Measurements from ENCODE around the gene ERCC2.
A peak's percentile ranks its signal among the peaks of the same experiment; 100 is the strongest.
"Not testable (repeated sequence)": the region's sequence is repeated elsewhere in the genome, so short reads cannot be mapped to it uniquely, and the experiment has no call there.

Gene ERCC2

DNA sequence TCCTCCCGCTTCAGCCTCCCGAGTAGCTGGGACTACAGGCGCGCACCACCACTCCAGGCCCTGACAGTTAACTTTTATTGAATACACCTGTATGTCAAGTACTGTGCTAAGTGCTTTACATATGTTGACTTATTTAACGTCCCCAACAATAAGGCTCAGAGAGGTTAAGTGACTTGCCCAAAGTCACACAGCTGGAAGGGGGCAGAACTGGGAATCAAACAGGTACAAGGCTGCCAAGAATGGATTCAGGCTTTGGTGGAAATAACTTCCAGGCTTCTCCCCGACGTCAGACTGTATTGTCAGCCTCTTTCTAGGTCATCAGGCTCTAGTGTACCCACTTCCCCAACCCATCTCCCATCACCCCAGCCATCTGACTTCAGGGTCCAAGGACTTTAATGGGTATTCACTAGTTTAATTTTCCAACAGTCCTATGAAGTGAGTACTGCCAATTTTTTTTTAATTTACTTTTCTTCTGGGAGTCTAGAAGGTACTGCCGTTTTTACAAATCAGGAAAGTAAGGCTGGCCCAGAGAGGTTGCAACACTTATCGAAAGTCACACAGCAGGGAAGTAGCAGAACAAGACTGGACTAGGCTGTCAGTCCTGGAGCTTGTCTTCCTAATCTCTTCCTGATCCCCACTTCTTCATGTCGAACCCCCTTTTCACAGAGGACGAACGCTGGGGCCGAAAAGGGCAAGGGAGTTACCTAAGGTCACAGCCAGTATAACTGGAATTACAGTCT, 42.8 kb downstream of the ERCC2 start:
- no peak for DNase-seq

DNA sequence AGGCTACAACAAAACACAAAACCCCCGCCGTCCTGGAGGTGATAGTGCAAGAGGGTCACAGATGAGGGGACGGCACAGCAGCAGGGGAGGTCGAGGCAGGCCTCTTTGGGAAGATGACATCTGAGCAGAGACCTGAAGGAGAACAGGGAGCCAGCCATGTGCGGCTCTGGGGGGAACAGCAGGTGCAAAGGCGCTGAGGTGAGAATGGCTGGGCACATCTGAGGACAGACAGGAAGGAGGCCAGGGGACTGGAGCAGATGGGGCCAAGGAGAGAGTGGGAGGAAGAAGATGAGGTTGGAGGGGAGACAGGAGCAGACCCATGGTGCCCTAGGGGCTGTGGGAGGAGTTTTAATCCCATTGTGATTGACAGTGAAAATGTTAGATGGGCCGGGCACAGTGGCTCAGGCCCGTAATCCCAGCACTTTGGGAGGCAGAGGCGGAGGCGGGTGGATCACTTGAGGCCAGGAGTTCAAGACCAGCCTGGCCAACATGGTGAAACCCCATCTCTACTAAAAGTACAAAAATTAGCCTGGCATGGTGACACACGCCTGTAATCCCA, 45.9 kb downstream of the ERCC2 start:
- DNase-seq = no peak

DNA sequence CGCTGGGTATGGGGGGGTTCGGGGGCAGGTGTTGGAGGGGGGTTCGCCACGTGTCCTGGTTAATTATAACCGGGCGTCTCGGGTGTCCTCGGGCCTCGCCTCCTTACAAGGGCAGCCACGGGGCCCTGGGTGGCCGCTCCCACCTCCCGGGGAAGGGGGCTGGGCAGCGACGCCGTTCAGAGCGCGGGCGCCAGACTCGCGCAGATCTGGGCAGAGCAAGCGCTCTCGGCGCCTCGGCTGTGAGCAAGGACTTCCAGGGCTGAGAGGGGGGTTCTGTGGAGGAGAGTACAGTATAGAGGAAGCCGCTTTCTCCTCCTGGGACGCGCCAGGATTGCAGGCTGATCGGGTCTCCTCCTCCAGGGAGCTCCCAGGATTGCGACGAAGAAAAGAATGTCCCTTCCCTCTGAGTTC, 46.7 kb downstream of the ERCC2 start:
- peak; percentile 61 for DNase-seq

DNA sequence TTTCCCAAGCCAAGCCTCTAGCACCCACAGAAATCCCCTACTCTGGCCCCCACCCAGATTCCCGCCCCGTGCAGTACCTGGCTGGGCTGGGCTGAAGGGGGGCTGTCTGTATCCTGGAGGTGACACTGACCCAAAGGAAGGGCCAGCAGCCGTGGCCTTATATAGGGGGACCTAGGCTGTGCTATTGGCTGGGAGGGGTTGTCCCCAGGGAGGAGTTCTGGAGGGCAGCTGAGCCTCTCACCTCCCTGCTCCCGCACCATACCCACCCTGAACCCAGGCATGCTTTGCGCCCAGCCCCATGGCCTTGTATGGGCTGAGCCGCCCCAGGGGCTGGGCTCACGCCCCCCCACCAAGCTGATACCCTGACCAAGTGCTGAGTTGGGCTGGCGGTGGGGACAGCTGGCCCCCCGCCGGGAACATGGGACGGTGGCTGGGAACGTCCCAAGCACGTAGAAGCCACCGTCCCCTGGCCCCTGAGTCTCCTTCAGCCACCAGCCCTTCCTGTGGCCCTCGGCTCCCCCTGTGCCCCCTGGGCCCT, 47.6 kb downstream of the ERCC2 start, which contains the start of gene CKM:
CKM (minus strand) TSS at position 132 of the 538 bp plus-strand sequence. CDS start 3,162 bp downstream, outside the sequence.
- peak; percentile 42 for DNase-seq

DNA sequence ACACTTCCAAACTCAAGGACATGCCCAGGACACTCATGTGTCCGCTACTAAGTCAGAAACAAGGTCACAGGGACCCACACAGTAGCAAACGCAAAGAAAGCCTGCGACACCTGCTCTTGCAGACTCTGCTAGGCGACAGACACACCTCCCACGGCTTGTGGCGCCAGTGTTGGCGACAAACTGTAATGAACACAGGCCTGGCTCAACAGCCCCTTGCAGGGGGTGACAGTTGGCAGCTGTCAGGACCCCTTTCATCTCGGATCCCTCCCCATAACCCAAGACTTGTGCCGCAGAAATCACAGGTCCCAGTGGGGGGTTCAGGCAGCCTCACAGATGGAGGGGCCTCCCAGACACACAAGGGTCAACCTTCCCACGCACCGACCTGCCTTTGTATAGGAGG, 48.1 kb downstream of the ERCC2 start:
- DNase-seq = no peak

DNA sequence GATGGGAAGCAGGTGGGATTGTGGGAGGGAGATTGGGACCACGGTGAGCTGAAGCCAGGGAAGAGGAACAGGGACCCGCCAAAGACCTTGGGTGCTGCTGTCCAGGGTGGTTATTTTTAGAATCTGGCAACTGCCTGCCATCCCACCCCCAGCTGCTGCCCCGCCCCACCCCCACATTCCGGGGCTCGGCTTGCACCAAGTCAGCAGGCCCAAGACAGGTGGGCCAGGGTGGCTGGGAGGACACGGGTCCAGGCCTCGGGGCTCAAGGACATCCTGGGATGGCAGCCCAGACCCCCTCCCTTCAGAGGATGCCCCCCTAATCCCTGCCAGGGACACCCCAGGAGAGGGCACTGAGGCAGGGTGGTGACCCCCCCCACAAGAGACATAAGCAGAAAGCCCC, 48.5 kb downstream of the ERCC2 start:
- DNase-seq = peak; percentile 44

DNA sequence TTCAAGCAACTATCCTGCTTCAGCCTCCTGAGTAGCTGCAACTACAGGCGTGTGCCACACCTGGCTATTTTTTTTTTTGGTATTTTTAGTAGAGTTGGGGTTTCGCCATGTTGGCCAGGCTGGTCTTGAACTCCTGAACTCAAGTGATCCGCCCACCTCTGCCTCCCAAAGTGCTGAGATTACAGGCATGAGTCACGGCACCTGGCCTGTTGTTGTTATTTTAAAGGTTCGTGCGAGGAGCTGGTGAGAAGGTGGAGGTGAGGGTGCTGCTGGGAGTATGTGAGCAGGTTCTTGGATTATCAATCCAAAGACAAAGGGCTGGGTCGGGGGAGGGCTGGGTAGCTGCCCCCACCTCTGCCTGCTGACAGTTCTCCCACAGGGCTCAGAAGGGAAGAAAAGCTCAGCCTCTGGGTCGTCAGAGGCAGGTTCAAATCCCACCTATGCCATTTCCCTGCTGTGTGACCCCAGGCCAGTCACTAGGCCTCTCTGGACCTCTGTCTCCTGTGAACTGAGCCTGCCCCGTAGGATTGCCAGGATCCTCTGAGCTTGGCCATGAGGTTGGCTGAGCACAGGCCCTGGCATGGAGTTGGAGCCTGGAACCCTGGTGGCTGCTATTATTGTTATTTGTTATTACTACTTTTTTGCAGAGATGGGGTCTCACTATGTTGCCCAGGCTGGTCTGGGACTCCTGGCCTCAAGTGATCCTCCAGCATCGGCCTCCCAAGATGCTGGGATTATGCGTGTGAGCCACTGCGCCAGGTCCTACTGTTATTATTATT, 49.2 kb downstream of the ERCC2 start:
- DNase-seq = no peak

DNA sequence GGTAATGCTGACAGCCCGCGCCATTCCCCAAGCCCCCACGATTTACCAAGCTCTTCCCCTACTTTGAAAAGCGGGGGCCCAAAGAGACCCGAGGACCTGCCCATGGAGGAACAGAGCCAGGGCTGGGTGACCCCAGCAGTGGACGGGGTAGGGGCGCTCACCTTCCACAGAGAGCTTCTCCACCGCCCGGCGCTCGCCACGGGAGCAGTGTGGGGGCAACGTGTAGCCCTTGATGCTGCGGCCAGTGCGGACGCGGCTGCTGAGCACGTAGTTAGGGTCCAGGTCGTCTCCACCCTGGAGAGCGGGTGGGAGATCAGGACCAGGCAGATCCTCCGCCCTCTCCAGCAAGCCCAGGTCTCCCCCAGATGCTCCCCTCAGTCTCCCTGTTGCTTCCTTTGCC, 55.1 kb downstream of the ERCC2 start:
- DNase-seq = no peak

DNA sequence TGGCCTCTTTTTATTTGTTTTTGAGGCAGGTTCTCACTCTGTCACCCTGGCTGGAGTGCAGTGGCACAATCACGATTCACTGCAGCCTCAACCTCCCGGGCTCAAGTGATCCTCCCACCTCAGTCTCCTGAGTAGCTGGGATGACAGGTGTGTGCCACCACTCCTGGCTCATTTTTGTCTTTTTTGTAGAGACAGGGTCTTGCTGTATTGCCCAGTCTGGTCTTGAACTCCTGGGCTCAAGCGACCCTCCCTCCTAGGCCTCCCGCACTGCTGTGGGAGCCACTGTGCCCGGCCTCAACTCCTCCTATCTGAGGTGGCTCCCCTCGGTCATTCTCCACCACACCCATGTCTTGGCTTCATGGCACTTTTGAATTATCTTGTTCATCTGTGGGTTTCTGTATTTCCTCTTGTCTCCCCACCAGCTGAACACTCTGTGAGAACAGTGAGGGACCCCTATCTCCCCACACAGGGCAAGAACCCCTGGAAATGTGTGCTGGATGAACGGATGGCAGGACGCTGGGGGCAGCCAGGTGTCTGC, 55.6 kb downstream of the ERCC2 start:
- no peak for DNase-seq

DNA sequence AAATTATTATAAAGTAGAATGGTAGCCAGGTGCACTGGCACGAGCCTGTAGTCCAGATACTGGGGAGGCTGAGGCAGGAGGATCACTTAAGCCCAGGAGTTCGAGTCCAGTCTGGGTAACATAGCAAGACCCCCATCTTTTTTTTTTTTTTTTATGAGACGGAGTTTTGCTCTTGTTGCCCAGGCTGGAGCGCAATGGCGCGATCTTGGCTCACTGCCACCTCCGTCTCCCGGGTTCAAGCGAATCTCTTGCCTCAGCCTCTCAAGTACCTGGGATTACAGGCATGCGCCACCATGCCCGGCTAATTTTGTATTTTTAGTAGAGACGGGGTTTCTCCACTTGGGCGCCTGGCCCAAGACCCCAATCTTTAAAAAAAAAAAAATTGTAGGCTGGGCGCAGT, 58.1 kb downstream of the ERCC2 start:
- not testable (repeated sequence) for DNase-seq

DNA sequence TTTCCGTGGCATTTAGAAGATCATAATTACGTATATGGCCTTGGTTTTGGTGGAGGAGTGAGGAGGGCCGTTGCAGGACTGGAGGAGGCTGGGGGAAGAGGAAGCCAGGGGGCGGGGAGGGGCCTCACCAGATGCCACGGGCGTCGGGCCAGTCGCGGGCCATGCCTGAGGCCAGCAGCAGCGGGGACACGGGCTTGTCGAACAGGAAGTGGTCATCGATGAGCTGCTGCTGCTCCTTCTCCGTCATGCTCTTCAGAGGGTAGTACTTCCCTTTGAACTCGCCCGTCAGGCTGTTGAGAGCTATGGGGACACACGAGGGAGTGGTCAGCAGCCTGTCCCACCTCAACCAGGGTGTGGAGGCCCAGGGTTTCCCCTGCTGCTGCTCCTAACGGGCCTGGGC, 58.8 kb downstream of the ERCC2 start:
- peak; percentile 78 for DNase-seq

DNA sequence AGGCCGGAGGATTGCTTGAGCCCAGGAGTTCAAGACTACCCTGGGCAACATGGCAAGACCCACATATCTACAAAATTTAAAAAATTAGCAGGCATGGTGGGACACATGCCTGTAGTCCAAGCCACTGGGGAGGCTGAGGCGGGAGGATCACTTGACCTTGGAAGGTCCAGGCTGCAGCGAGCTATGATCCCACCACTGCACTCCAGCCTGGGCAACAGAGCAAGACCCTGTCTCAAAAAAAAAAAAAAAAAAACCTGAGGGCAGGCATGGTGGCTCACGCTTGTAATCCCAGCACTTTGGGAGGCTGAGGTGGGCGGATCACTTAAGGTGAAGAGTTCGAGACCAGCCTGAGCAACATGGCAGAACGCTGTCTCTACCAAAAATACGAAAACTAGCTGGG, 61.1 kb downstream of the ERCC2 start:
- not testable (repeated sequence) for DNase-seq

DNA sequence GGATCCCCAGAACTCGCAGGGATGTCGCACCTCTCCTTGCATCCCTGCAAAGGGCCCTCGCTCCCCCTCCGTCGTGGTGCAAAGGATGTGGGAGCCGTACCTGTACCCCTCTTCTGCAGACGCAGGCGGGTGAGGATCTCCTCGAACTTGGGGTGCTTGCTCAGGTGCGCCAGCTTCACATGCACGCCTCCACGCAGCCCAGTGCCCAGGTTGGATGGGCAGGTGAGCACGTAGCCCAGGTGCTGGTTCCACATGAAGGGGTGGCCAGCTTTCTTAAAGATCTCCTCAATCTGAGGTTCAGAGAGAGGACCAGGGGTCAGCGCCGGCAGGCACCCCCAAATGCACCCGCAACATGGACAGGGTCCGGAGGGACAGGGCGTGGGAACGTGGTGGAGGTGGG, 63.0 kb downstream of the ERCC2 start:
- no peak for DNase-seq

DNA sequence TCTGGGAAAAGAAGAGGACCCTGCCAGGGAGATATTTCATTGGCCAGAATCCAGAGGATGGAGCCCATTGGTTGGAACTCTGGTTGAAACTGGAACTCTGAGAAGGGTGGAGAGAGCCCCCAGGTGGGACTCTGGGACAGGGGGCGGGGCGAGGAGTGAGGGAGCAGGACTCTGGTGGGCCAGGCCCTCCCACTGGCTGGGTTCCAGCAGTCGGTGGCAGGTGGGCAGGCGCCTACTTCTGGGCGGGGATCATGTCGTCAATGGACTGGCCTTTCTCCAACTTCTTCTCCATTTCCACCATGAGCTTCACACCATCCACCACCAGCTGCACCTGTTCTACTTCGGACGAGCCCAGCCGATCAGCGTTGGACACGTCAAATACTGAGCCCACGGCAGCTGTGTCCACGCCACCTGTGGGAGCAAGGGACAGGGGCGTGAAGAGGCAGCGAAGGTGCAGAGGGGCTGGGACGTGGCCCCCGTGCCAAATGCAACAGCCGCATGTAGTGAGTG, 63.8 kb downstream of the ERCC2 start:
- DNase-seq = peak; percentile 79

DNA sequence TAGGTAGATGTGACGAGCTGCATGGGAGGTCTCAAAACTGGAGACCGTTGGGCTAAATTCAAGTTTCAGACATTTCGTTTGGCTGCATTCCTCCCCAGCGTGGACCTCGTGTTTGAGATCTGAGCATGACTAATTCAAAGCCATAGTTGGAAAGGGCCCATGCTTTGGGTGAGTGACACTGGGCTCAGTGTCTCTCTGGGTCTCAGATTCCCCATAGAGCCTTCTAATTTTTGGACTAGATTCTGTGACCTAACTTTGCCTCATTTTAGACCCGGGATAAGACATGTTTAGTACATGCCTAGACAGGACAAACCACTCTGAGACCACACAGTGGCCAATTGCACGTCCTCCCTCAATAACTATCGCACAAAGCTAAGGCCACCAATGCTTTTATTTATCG, 64.3 kb downstream of the ERCC2 start:
- DNase-seq = no peak

DNA sequence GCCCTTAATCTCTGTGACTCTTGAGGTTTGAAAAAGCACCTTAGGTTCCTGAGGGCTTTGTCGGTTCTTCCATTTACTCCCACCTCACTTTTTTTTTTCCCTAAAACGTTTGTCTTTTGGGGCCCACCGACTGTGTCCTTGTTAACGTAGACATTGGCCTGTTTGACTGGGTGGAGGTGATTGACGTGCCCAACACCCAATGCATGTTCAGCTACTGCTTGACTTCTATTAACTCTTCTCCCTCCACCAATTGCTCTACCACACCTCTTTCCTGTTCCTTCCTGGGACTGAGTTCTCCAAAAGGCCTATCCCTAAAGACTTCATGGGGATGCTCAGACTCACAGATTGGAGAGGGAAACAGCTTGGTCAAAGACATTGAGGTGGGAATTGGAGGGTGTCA, 65.0 kb downstream of the ERCC2 start:
- no peak for DNase-seq

DNA sequence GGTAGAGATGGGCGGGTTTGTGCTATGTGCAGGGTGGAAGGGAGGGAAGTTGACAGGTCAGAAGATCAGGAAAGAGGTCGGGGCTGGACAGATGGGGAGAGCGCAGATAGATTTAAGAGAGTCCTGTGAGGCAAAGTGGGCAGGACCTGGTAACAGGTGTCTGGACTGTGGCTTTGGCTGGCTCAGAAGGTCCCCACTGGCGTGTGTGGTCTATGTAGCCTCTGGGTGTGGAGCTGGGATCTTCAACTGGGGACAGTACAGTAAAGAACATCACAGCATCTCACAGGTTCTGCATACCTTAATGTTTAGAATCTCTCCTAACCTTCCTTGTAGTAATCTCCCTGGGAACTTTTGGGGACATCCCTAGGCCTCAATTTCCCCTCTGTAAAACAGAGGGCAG, 65.4 kb downstream of the ERCC2 start:
- no peak for DNase-seq

DNA sequence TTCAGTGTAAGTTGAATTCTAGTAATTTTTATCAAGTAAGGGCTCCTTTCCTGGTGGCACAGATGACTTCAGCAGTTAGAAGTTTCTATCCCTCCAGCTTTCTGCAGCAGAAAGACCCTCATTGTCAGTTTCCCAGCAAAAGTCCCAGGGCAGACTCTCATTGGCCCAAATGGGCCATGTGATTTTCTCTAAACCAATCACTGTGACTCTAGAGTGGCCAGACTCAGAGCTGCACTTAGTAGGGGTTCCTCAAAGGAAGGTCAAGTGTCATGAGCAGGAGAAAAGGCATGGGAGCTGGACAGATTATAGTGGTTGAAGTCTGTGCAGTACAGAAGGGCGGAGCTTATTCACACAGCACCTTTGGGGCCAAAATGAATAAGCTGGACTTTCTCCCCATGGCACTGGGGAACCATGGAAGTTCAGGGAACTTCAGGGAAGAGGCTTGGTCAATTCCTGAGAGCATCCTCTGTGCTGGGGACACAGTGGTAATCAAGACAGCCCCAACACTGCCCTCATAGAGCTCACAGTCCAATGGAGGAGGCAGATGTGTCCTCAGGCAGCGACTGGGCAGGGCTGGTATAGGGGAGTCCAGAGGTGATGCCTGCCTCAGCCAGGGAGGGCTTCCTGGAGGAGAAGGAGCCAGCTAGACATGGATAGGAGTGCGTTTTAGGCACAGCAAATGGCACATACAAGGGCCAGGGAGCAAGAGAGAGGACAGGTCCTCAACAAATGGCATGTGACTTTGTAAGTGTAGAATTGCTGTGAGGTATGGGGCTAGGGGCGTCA, 66.0 kb downstream of the ERCC2 start:
- no peak for DNase-seq

DNA sequence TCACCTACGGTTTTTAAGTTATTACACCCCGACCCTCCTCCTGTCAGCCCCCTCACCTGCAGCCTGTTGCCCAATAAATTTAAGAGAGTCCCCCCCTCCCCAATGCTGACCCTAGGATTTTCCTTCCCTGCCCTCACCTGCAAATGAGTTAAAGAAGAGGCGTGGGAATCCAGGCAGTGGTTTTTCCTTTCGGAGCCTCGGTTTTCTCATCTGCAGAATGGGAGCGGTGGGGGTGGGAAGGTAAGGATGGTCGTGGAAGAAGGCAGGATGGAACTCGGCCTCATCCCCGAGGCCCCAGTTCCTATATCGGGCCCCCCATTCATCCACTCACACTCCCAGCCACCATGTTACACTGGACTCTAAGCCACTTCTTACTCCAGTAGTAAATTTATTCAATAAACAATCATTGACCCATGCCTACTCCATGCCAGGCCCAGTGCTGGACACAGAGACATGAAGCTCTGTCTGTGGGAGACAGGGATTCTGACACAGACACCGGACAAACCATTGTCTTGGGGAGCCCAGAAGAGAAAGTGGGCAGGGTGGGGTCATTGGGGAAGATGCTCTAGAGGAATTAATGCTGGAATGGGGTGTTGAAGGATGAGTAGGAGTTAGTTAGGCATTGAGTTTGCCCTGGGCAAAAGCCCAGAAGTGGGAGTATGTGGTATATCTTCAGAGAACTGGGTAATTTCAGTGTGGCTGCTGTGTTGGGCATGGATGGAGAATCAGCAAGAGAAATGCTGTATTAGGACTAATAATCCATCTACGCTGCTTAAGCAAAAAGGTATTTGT, 66.9 kb downstream of the ERCC2 start:
- DNase-seq = no peak

DNA sequence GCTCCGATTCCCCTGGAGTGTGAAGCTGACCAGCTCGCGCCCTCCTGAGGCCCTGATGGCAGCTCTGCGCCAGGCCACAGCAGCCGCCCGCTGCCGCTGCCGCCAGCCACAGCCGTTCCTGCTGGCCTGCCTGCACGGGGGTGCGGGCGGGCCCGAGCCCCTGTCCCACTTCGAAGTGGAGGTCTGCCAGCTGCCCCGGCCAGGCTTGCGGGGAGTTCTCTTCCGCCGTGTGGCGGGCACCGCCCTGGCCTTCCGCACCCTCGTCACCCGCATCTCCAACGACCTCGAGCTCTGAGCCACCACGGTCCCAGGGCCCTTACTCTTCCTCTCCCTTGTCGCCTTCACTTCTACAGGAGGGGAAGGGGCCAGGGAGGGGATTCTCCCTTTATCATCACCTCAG, 68.0 kb downstream of the ERCC2 start:
- no peak for DNase-seq
